Prostate gland (tissue), 2 donors: Measurements from ENCODE around the gene TTC23.

Experiments used
- CTCF ChIP-seq, 4 experiments: fragments of 200-600 bp in 2 of 4; fragments of 450-650 bp in 2 of 4; sonication (generic) in 2 of 4; IDR thresholded peaks; 1 replicate in 3 of 4; 2 replicates in 1 of 4; pipeline ENCODE4 v1.5.1; 2016 to 2019; ENCODE audit warnings: antibody characterized with exemption in 4 of 4, mild to moderate bottlenecking in 2 of 4, moderate library complexity in 2 of 4
- POLR2A ChIP-seq: fragments of 450-650 bp; IDR thresholded peaks from one replicate; pipeline ENCODE4 v1.6.1; 2016; ENCODE audit warnings: antibody characterized with exemption, mild to moderate bottlenecking
- POLR2AphosphoS5 ChIP-seq: sonication (generic); formaldehyde crosslinking; IDR thresholded peaks from one replicate; pipeline ENCODE4 v1.6.1; 2017; ENCODE audit warnings: antibody characterized with exemption

GRCh38 chr15:99247062-99247461 lies 2.3 kb downstream of the TTC23 start:
- TF ChIP-seq CTCF (IDR thresholded peaks at IDR 0.05), result no peak
- no peak for TF ChIP-seq POLR2A
- TF ChIP-seq POLR2AphosphoS5, result no peak
